Lower lobe of right lung (tissue), 2 donors: ENCODE results near the gene UCK1. TPM values are rescaled to one million over a fixed set of nuclear protein-coding genes. Genes with fewer than 3 reads are reported as not detected.

ENCODE experiments used
- ATAC-seq, 2 donors: fragments of 200-7000 bp; cut with Tn5 transposase; one replicate each; pipeline ENCODE4 v1.9.1; 2020 to 2022; ENCODE audit warnings: mild to moderate bottlenecking in 2 of 2, moderate library complexity in 2 of 2
- DNase-seq: peaks from one replicate; pipeline ENCODE4 v3.0.0-alpha.2; 2020
- H3K27ac ChIP-seq: fragments of 200-600 bp; one replicate; pipeline ENCODE4 v1.8.0; 2022
- H3K27me3 ChIP-seq: fragments of 200-600 bp; one replicate; pipeline ENCODE4 v1.8.0; 2022; ENCODE audit warnings: low read depth
- H3K36me3 ChIP-seq: fragments of 200-600 bp; one replicate; pipeline ENCODE4 v1.8.0; 2022; ENCODE audit warnings: mild to moderate bottlenecking
- H3K4me1 ChIP-seq: fragments of 200-600 bp; one replicate; pipeline ENCODE4 v1.8.0; 2022
- H3K4me3 ChIP-seq: fragments of 200-600 bp; one replicate; pipeline ENCODE4 v1.8.0; 2022; ENCODE audit warnings: mild to moderate bottlenecking
- H3K9me3 ChIP-seq: fragments of 200-600 bp; one replicate; pipeline ENCODE4 v1.8.0; 2022
- CTCF ChIP-seq: fragments of 200-600 bp; IDR thresholded peaks from one replicate; pipeline ENCODE4 v1.8.0; 2022; ENCODE audit warnings: antibody characterized with exemption, mild to moderate bottlenecking
- intact Hi-C: fragments of 100-400 bp; cut with DNase I; formaldehyde crosslinking; loops from one replicate; pipeline ENCODE4 v1.11.0; 2022
- total RNA-seq: library from RNA; stranded (reverse); fragmentation: NEBNext Ultra II Directional; extraction: Animal tissue kit (Norgen Biotek cat#: 25700); gene quantifications from one replicate; pipeline ENCODE4 v1.2.1, GENCODE V29; 2021
- donor health status: DM: no; HTN: yes; CAD: no; lungs with severe emphysema.

Gene UCK1
- total RNA-seq, 1 donor from 2014 or later: 25.9 TPM

- no peaks in the 10 kb centered on the region for H3K9me3 ChIP-seq
- TF ChIP-seq CTCF: no peak
- H3K27ac ChIP-seq: no peak overlapping the region
- H3K4me3 ChIP-seq: no peak overlapping the region
- intact Hi-C loops: no loop called here
- DNase-seq (peak; percentile 41), ATAC-seq (no peak)
- no peaks in the 10 kb centered on the region for H3K4me1 ChIP-seq
- no peaks in the 10 kb centered on the region for H3K27me3 ChIP-seq
- peaks cover 100% of the 10 kb centered on the region for H3K36me3 ChIP-seq
Measured at GRCh38 chr9:131482343-131483006, 48.6 kb downstream of the UCK1 start.

- no peak for ATAC-seq
- H3K4me3 ChIP-seq: no peak overlapping the region
- TF ChIP-seq CTCF: no peak
- no peaks in the 10 kb centered on the region for H3K9me3 ChIP-seq
- DNase-seq: peak; percentile 26
- no peaks in the 10 kb centered on the region for H3K4me1 ChIP-seq
- H3K27me3 ChIP-seq: no peaks in the 10 kb centered on the region
- intact Hi-C loops: no loop called here
- peaks cover 100% of the 10 kb centered on the region for H3K36me3 ChIP-seq
- H3K27ac ChIP-seq: no peak overlapping the region
Measured at GRCh38 chr9:131481441-131482342, 49.4 kb downstream of the UCK1 start.

GRCh38 chr9:131480258-131480657, 50.8 kb downstream of the UCK1 start:
- intact Hi-C loops: no loop called here
- ATAC-seq (no peak), DNase-seq (no peak)
- Histone ChIP-seq H3K27me3 (no peaks in the 10 kb centered on the region), H3K4me1 (no peaks in the 10 kb centered on the region), H3K27ac (no peak overlapping the region), H3K36me3 (peaks cover 100% of the 10 kb centered on the region), H3K4me3 (no peak overlapping the region), H3K9me3 (no peaks in the 10 kb centered on the region)
- no peak for TF ChIP-seq CTCF

GRCh38 chr9:131478911-131479310, 52.2 kb downstream of the UCK1 start:
- intact Hi-C loops: no loop called here
- no peak for TF ChIP-seq CTCF
- no peak for ATAC-seq

GRCh38 chr9:131478421-131478868, 52.6 kb downstream of the UCK1 start:
- Histone ChIP-seq H3K36me3 (peaks cover 100% of the 10 kb centered on the region), H3K27me3 (no peaks in the 10 kb centered on the region)

More at GRCh38 chr9:131478911-131479310, 52.2 kb downstream of the UCK1 start:
- no peaks in the 10 kb centered on the region for H3K4me1 ChIP-seq
- peak; percentile 1 for DNase-seq
- H3K27ac ChIP-seq: no peak overlapping the region
- H3K9me3 ChIP-seq: no peaks in the 10 kb centered on the region
- H3K27me3 ChIP-seq: no peaks in the 10 kb centered on the region
- H3K36me3 ChIP-seq: peaks cover 100% of the 10 kb centered on the region
- H3K4me3 ChIP-seq: no peak overlapping the region

More at GRCh38 chr9:131478421-131478868, 52.6 kb downstream of the UCK1 start:
- intact Hi-C loops: no loop called here
- DNase-seq: peak; percentile 60
- no peaks in the 10 kb centered on the region for H3K4me1 ChIP-seq
- peak in 1 of 2 donors; percentile 23 for ATAC-seq
- H3K27ac ChIP-seq: no peak overlapping the region
- TF ChIP-seq CTCF: peak; percentile 52
- H3K9me3 ChIP-seq: no peaks in the 10 kb centered on the region
- H3K4me3 ChIP-seq: no peak overlapping the region
